ENCODE results near the gene ZNF385B.

Gene ZNF385B

GRCh38 chr2:179657068-179657595 is 204.3 kb downstream of the ZNF385B start:
- Histone ChIP-seq H3K79me2 (ENCODE audit: insufficient read depth, low read length) (no peaks in the 10 kb centered on the region), H3K4me2 (ENCODE audit: low read length) (no peak overlapping the region), H3K9me2 (ENCODE audit: low read depth, low read length) (no peaks in the 10 kb centered on the region), H3K9me3 (ENCODE audit: low read length) (no peaks in the 10 kb centered on the region), H2AFZ (ENCODE audit: low read length) (no peak overlapping the region), H3K27ac (ENCODE audit: low read depth, low read length, poor library complexity, severe bottlenecking) (no peak overlapping the region), H3K4me3 (ENCODE audit: low read depth, low read length, poor library complexity, severe bottlenecking) (no peak overlapping the region), H3K4me1 (ENCODE audit: insufficient read depth, low read length, severe bottlenecking) (no peaks in the 10 kb centered on the region), H4K20me1 (ENCODE audit: insufficient read depth, low read length) (no peaks in the 10 kb centered on the region), H3K9ac (ENCODE audit: low read length) (no peak overlapping the region), H3F3A (ENCODE audit: insufficient read depth, low read length) (no peaks in the 10 kb centered on the region), H3K27me3 (ENCODE audit: insufficient read depth, low read length) (no peaks in the 10 kb centered on the region), H3K36me3 (ENCODE audit: insufficient read depth, low read length) (no peaks in the 10 kb centered on the region)
- TF ChIP-seq CTCF (IDR thresholded peaks at IDR 0.05; ENCODE audit: low read length), result no peak
- TF ChIP-seq EZH2 (IDR thresholded peaks at IDR 0.05; ENCODE audit: borderline replicate concordance, low read length), result no peak

GRCh38 chr2:179655627-179656026 is 205.8 kb downstream of the ZNF385B start:
- no peaks in the 10 kb centered on the region for H3K27me3 ChIP-seq (ENCODE audit: insufficient read depth, low read length)
- no peak overlapping the region for H3K27ac ChIP-seq (ENCODE audit: low read depth, low read length, poor library complexity, severe bottlenecking)
- H3K36me3 ChIP-seq (ENCODE audit: insufficient read depth, low read length), result no peaks in the 10 kb centered on the region
- H3K4me1 ChIP-seq (ENCODE audit: insufficient read depth, low read length, severe bottlenecking), result no peaks in the 10 kb centered on the region
- TF ChIP-seq CTCF (IDR thresholded peaks at IDR 0.05; ENCODE audit: low read length) (no peak), EZH2 (IDR thresholded peaks at IDR 0.05; ENCODE audit: borderline replicate concordance, low read length) (no peak)
- no peaks in the 10 kb centered on the region for H3F3A ChIP-seq (ENCODE audit: insufficient read depth, low read length)
- H3K79me2 ChIP-seq (ENCODE audit: insufficient read depth, low read length), result no peaks in the 10 kb centered on the region
- H3K4me2 ChIP-seq (ENCODE audit: low read length), result no peak overlapping the region
- H2AFZ ChIP-seq (ENCODE audit: low read length), result no peak overlapping the region
- H4K20me1 ChIP-seq (ENCODE audit: insufficient read depth, low read length), result no peaks in the 10 kb centered on the region
- no peak overlapping the region for H3K9ac ChIP-seq (ENCODE audit: low read length)
- H3K9me3 ChIP-seq (ENCODE audit: low read length), result no peaks in the 10 kb centered on the region
- H3K9me2 ChIP-seq (ENCODE audit: low read depth, low read length), result no peaks in the 10 kb centered on the region
- no peak overlapping the region for H3K4me3 ChIP-seq (ENCODE audit: low read depth, low read length, poor library complexity, severe bottlenecking)

GRCh38 chr2:179654806-179655205 is 206.6 kb downstream of the ZNF385B start:
- no peaks in the 10 kb centered on the region for H3K9me3 ChIP-seq (ENCODE audit: low read length)
- no peak overlapping the region for H3K9ac ChIP-seq (ENCODE audit: low read length)
- H3K4me3 ChIP-seq (ENCODE audit: low read depth, low read length, poor library complexity, severe bottlenecking), result no peak overlapping the region
- H3K4me1 ChIP-seq (ENCODE audit: insufficient read depth, low read length, severe bottlenecking), result no peaks in the 10 kb centered on the region
- H4K20me1 ChIP-seq (ENCODE audit: insufficient read depth, low read length), result no peaks in the 10 kb centered on the region
- H3K27me3 ChIP-seq (ENCODE audit: insufficient read depth, low read length), result no peaks in the 10 kb centered on the region
- H3F3A ChIP-seq (ENCODE audit: insufficient read depth, low read length), result no peaks in the 10 kb centered on the region
- H2AFZ ChIP-seq (ENCODE audit: low read length), result no peak overlapping the region
- TF ChIP-seq CTCF (IDR thresholded peaks at IDR 0.05; ENCODE audit: low read length) (no peak), EZH2 (IDR thresholded peaks at IDR 0.05; ENCODE audit: borderline replicate concordance, low read length) (no peak)
- no peak overlapping the region for H3K4me2 ChIP-seq (ENCODE audit: low read length)
- H3K36me3 ChIP-seq (ENCODE audit: insufficient read depth, low read length), result no peaks in the 10 kb centered on the region
- no peaks in the 10 kb centered on the region for H3K9me2 ChIP-seq (ENCODE audit: low read depth, low read length)
- H3K27ac ChIP-seq (ENCODE audit: low read depth, low read length, poor library complexity, severe bottlenecking), result no peak overlapping the region
- no peaks in the 10 kb centered on the region for H3K79me2 ChIP-seq (ENCODE audit: insufficient read depth, low read length)

All from OCI-LY1 (cell line).